Non-pigmented ciliary epithelial cell (primary cell): ENCODE results near the gene PCDHA1.

Source experiments
- DNase-seq: peaks from one replicate; pipeline ENCODE4 v3.0.0-alpha.2; 2010; ENCODE audit warnings: low read depth

Gene PCDHA1

GRCh38 chr5:141042555-141042954 lies 256.6 kb downstream of the PCDHA1 start:
- DNase-seq = no peak

DNA sequence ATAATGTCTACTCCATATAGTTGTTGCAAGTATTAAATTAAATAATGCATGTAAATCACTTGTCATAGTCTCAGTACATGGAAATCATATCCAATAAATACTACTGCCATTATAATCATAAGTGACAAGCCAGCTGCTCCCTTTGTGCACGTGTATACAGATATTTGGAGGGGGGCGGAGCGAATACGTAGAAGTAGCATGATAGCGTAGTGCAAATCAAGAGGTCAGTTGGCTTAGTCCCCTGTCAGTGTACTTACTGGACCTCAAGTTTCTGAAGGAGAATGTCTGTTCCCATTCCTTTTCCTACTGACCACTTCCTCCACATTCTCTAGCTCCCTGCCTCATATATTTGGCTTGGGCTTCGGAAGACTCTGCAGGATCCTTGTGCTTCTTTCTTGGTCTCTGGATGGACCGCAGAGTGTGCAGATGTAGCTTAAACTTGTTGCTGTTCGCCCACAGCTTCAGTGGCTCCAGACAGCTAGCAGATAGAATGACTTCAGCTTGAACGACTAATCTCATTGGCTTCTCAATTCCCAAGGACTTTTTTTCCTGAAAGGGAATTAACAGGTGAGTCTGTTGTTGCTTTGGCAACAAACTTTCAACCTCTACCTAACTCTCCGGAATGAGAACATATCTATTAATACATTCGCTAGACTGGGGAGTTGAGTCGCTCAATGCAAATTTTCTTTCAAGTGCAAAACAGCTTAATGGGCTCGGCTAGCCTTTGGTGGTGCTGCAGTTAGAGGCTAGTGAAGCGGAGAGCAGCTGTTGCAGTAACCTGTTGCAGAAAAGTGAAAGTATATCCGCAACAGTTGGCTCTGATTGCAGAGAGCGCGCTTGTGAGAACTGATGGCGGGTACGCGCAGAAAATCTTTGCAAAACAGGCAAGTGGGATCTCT lies 264.9 kb downstream of the PCDHA1 start, which contains the start of gene PCDHB1:
PCDHB1 (plus strand) TSS at position 753 of the 899 bp plus-strand sequence; CDS start at position 850, 97 bp downstream.
- DNase-seq = no peak

- DNase-seq = no peak
These were observed 265.6 kb downstream of the PCDHA1 start for GRCh38 chr5:141051521-141051866.
